GM18507 (cell line): ENCODE results near the gene MBD1.
"Not testable (repeated sequence)": the region's sequence is repeated elsewhere in the genome, so short reads cannot be mapped to it uniquely, and the experiment has no call there.

Source experiments
- DNase-seq: peaks from one replicate; pipeline ENCODE4 v3.0.0; 2011; ENCODE audit warnings: low read depth; ENCODE audit not compliant: insufficient read length; ENCODE audit errors: extremely low spot score
- FAIRE-seq: peaks from 2 replicates; lab custom pipeline; 2011; peaks lifted over from hg19 to GRCh38; lab: Jason Lieb, UNC

MBD1 gene

DNA sequence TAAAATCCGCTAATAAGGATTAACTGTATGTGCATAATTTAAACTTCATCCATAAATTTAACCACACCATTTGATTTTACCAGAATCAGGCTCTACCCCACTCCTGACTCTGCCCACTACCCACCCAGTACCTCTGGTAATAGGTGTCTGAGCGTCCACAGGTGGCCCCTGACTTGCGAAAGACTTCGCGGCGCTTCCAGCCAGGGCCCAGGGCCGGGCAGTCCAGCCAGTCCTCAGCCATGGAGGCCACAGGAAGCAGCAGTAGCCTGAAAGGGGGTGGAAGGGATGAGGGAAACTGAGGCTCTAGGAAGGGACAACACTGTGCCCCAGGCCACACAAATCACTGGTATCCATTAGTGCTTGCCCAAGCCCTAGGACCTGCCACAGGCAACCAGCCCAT, 1.6 kb downstream of the MBD1 start:
- FAIRE-seq = no peak
- no peak for DNase-seq

DNA sequence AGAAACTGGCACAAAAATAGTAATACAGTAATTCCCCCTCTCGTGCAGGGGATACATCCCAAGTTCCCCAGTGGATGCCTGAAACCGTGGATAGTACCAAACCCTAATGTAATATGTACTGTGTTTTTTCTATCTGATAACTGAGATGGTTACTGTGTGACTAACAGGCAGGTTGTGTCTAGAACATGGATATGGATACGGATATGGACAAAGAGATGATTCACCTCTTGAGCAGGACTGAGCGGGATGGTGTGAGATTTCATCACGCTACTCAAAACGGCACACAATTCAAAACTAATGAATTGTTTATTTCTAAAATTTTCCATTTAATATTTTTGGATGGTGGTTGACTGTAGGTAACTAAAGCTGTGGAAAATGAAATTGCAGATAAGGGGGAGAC, 3.4 kb downstream of the MBD1 start:
- FAIRE-seq = peak; percentile 29
- no peak for DNase-seq

DNA sequence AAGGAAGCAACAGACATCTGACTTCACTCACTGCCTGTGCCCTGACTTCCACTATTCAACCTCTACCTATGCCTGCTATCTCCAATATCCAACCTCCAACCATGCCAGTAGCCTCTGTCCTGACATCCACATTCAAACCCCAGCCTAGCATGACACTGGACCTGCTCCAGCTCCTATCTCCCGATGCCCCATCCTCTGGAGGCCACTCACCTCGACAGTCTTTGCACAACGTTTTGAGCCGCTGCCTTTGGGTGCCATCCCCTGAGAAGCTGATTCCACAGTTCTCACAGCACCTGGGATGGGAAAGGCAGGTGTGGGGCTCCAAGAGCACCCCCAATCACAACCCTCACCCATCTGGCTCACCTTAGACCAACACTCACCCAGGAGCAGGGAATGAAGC, 4.9 kb downstream of the MBD1 start:
- FAIRE-seq = no peak
- DNase-seq = no peak

DNA sequence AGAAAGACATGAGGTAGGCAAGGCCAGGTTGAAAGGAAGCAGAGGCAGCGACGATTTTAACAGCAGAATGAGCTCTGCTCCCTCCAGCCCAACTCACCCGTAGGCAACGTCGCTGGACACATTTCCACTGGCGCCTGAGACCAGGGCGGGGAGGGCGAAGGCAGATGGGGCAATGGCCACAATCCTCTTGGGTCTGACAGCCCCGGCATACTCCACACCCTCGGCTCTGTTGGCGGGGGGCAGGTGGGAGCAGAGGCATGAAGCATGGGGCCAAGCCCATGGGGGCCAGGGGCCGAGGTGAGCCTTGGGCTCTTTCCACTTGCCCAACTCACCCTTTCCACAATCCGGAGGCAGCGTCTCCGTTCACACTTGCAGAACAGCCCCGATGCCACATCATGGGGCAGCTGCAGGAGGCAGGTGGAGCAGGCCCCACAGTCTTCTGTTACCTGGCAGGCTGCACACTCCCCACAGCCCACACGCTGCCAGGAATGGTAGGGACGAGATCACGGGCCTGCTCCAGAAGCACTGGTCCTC, 5.8 kb downstream of the MBD1 start:
- DNase-seq (no peak), FAIRE-seq (no peak)

DNA sequence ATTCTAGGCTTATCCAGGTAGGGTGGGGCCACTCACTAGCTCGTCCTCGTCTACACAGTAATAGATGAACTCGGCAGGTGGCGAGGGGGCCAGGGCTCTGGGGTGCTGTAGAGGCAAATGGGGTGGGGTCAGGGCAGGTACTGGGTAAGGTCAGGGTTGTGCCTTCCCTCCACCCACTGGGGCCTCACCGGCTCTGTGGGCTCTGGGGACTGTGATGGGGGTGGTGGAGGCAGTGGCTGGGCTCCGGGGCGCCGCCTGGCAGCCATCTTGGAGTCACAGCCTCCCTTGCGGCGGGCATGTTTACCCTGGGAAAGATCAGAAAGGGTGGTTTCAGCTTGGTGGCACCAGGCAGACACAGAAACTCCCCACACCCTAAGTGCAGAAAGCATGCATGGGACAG, 6.4 kb downstream of the MBD1 start:
- no peak for DNase-seq
- no peak for FAIRE-seq

DNA sequence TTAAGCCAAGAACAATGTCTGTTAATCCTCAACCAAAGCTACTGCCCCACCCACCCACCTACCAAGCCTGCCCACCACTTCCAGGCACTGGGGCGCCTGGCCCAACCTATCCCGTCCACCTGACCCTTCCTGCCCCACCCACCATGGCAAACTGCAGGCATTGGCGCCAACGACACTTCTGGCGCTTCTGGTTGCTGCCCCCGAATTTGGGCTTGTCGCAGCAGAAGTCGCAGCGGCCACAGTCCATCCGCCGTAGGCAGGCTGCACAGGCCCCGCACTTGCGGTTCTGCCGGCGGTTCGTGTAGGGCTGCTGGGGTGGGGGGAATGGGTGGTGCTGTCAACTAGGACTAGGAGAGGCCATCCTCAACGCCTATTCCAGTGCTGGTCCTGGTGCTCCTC, 7.3 kb downstream of the MBD1 start:
- no peak for FAIRE-seq

DNA sequence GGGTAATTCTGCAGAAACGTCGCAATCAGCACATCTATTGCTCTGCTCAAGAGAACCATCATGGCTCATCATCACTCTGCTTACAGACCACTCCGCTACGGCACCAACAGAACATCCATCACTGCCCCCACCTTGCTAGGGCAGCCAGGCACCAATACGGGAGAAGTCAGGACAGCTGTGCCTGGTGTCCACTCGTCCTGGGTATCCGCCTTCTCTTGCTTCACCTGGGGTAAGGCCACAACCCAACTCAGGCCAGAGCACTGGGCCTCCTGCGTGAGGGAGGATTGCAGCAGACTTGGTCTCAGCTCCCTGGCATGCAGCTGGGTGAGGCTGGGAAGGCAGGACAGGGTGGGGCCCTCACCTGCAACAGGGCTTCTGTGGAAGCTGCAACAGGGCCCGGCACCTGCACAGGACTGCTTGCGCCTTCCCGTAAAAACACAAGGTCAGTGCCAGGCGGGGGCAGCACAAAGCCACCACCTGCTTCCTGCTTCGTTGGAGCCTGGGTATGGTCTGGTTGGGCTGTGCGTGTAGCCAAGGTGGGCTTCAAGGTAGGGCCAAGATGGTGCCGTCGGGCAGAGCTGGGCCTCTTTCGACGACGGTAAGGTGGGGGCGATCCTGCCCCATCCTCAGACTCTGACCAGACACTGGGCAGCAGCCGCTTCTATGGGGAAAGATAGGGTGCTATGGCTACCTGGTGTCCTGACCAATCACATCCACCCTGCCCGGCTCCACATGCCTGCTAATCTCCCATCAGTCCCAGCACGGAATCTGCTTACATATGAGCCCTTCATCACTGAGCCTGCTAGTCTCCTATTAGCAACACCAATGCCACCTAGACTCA, 7.9 kb downstream of the MBD1 start:
- FAIRE-seq (no peak), DNase-seq (no peak)

More for the DNA sequence above, 7.3 kb downstream of the MBD1 start:
- no peak for DNase-seq

DNA sequence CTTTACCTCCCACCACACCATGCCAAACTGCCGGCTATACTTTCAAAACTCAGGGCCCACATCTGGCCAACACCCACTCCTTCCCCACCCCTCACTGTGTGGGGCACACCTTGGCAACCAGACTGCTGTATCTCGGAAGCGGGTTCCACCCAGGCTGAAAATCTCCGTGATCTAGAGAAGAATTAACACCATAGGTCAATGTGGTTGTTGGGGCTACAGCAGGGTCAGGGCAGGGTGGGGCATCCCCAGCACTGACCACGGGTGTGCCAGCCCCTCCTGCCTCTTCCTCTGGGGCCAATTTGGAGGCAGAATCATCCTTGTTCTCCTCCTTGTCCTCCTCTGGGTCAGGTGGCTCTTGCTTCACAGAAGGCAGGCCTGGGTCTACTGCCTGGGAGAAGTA, 8.8 kb downstream of the MBD1 start:
- no peak for DNase-seq
- FAIRE-seq = no peak

DNA sequence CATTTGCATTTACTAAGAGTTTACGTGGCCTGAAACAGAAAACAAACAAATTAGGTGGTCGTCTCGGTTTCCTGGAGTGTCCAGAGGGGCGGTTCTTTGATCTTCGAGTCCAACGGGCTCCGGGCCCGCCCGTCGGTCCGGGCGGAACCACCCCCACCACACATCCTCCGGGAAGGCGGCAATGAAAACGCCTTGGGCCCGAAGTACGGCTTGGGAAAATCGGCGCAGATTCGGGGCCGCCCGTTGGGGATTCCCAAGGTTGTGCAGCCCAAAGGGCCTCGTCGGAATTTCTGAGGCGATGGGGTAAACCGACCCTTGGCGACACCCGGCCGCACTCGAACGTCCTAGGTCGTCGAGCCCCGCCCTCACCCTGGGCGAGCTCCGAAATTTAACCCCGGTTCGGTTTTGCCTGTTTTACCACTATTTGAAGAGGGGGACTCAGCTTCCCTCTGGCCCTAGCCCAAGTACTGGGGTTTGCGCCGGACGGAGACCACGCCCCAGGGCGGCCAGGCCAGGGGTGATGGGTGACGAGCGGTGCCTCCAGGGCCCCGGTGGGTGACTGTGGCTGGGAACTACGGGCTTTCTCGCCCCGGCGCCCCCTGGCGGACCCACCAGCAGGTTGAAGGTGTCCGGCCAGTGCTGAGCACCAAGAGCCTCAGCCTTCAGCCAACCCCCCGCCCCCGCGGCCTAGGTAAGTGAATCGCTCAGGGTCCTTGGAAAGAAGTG, 13.1 kb downstream of the MBD1 start:
- DNase-seq (peak; percentile 80), FAIRE-seq (peak; percentile 96)

DNA sequence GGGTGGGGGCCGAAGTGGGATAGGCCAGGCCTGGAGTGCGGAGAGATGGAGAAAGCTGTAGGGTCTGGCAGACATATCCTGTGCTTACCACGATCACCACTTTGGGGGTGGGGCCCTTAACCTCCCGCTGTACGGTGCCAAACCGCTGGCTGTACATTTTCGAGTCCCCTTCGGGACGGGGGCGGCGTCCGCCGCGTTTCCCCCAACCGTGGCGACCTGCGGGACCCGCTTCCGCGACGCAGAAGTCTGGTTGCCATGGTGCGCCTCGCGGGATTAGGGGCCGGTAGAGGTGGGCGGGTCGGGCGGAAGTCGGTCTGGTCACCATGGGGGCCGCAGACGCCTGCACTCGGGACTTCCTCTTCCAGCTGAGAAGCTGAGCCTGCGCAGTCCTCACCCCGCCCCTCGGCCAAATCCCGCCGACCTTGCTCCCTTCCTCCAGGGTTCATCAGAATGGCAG, 15.0 kb downstream of the MBD1 start, which contains the start of gene CFAP53:
Gene CFAP53 (minus strand): TSS at position 248 of the 457 bp plus-strand sequence. CDS start 91 bp downstream, at position 157.
- peak; percentile 88 for DNase-seq
- peak; percentile 96 for FAIRE-seq

DNA sequence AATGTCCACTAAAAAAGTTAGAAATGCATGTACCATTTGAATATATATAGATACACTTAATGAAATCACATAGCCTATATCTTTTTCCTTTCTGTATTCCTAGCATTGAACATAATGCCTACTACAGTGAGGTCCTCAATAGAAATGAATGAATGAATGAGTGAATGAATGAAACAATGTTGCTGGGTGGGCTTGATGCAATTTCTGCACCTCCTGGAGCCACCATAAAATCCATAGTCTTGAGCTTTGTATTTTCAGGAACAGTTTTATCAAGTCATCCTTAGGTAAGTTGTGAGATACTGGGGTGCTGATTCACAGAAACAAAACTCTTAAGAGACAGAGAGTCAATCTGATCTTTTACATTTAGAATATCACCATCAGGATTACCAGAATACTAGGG, 18.3 kb downstream of the MBD1 start:
- no peak for FAIRE-seq
- no peak for DNase-seq

DNA sequence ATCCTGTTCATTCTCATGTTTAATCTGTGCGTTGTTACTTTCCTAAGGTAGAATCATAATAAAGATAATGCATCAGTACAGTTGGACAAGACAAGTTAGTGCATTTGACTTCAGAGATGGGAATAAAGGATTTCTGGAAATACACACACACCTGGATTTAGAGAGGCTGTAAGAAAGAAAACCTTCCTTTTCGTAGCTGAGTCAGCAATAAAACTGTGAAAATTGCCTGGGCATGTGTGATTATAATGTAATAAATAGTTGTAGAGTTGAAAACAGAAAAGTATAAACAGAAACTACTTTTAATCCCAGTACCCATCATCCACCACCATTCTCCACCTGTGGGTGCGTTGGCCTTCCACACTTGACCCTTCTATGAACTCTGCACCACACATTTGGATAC, 30.4 kb downstream of the MBD1 start:
- no peak for FAIRE-seq

DNA sequence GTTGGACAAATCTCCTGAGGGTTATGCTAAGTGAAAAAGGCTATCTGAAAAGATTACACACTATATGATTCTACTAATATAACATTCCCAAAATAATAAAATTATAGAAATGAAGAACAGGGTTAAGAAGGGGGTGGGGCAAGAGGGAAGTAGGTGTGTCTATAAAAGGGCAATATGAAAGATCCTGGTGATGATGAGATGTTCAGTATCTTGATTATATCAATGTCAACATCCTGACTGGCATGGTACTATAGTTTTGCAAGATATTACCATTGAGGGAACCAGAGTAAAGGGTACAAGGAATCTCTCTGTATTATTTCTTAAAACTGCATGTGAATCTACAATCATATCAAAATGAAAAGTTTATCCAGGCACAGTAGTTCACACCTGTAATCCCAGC, 31.7 kb downstream of the MBD1 start:
- no peak for DNase-seq
- FAIRE-seq = no peak

More for the DNA sequence above, 30.4 kb downstream of the MBD1 start:
- no peak for DNase-seq

DNA sequence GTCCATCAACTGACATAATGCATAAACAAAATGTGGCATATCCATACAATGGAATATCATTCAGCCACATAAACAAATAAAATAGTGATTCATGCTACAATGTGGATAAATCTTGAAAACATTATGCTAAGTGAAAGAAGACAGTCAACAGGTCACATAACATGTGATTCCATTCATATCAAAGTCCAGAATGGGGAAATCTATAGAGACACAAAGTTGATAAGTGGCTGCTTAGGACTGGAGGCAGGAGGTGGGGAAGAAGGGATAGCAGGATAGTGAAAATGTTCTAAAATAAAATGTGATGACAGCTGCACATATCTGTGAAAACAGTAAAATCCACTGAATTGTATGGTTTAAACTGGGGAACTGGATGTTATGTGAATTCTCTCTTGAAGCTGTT, 33.8 kb downstream of the MBD1 start:
- DNase-seq (no peak), FAIRE-seq (no peak)

DNA sequence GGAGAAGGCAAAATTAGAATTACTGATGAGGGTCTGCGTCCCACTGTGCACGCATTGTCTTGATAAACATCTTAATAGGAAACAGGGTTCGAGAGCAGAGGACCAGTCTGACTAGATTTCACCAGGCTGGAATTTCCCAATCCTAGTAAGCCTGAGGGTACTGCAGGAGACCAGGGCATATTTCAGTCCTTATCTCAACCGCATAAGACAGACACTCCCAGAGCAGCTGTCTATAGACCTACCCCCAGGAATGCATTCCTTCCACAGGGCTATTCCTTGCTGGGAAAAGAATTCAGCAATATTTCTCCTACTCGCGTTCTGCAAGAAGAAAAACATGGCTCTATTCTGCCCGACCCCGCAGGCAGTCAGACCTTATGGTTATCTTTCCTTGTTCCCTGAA, 39.6 kb downstream of the MBD1 start:
- FAIRE-seq, DNase-seq: not testable (repeated sequence)

DNA sequence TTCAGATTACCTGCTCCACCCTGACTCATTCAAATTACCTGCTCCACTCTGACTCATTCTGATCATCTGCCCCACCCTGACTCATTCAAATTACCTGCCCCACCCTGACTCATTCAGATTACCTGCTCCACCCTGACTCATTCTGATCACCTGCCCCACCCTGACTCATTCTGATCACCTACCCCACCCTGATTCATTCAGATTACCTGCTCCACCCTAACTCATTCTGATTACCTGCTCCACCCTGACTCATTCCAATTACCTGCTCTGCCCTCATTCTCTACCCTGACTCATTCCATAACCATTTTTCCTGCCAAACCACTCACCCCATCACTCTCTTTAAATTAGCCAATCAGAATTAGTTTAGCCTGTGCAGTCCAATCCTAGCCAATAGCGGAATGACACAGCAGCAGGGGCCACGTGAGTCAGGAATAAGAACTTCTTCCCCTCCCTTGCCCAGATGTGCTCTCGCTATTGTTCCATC, 41.2 kb downstream of the MBD1 start:
- no peak for FAIRE-seq

DNA sequence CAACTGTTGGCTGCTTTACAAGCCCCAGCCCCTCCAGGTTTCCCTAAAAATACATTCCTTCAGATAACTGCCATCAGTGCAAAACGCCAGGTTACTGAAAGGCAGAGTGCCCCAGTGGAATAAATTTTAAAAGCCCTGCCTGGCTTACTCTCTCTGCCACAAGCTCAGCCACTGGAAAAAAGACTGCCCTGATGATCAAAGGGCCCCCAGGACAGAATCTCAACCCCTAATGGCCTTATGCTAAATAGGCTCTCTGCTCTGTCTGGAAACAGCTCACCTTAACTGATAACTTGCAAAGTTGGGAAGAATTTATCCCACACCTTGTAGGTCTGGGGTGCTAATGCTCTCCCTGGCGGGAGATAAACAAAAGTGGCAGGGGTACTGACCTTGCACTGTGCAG, 48.9 kb downstream of the MBD1 start:
- DNase-seq = no peak
- FAIRE-seq = no peak

More for the DNA sequence above, 41.2 kb downstream of the MBD1 start:
- no peak for DNase-seq

DNA sequence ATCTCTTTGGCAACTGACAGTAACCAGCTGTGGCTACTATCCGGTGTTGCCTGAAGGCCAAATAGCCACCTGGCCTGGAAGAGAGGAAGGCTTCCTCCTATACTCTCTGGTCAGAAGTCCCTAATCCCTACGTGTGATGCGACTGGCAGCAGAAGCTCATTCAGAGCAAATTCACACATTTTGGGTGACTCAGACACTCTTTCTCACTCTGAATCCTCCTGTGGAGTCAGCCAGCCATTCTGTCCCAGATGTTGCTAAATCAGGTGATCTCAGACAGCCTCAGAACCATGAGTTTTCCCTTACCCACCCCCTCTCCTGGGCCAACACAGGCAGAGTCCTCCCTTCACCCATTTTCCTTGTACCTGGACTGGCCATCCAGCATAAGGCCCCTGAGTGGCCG, 49.7 kb downstream of the MBD1 start:
- DNase-seq = no peak

DNA sequence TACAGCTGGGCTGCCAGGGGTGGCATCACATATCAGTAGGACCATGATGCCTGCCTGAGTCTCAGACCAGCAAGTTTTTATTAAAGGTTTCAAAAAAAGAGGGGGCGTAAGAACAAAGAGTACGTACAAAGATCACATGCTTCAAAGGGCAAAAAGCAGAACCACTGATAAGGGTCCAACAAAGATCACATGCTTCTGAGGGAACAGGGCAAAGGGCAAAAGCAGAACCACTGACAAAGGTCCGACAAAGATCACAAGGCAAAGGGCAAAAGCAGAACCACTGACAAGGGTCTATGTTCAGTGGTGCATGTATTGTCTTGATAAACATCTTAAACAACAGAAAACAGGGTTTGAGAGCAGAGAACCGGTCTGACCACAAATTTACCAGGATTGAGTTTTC, 61.1 kb downstream of the MBD1 start:
- FAIRE-seq, DNase-seq: not testable (repeated sequence)

More for the DNA sequence above, 49.7 kb downstream of the MBD1 start:
- FAIRE-seq = no peak
